Measurements from ENCODE around the gene RNF17.
"Not testable (repeated sequence)": the region's sequence is repeated elsewhere in the genome, so short reads cannot be mapped to it uniquely, and the experiment has no call there.

Gene RNF17

GRCh38 chr13:24763596-24764275, at the start of gene RNF17:
RNF17 (plus strand) TSS chr13:24764169; CDS start chr13:24764204, 35 bp downstream.
- no peak for DNase-seq (ENCODE audit: low read depth)

GRCh38 chr13:24716011-24716410, 48.0 kb upstream of the RNF17 start:
- DNase-seq (ENCODE audit: low read depth): no peak

GRCh38 chr13:24716446-24716845, 47.5 kb upstream of the RNF17 start:
- DNase-seq (ENCODE audit: low read depth): no peak

- no peak for DNase-seq (ENCODE audit: low read depth)
Measured at GRCh38 chr13:24717217-24717616, 46.8 kb upstream of the RNF17 start.

- no peak for DNase-seq (ENCODE audit: low read depth)
Measured at GRCh38 chr13:24718192-24718965, 45.6 kb upstream of the RNF17 start.

GRCh38 chr13:24719139-24719538, 44.8 kb upstream of the RNF17 start:
- DNase-seq (ENCODE audit: low read depth): no peak

GRCh38 chr13:24723206-24723605, 40.8 kb upstream of the RNF17 start:
- DNase-seq (ENCODE audit: low read depth): no peak

- DNase-seq (ENCODE audit: low read depth): no peak
Measured at GRCh38 chr13:24724714-24725113, 39.3 kb upstream of the RNF17 start.

- no peak for DNase-seq (ENCODE audit: low read depth)
Measured at GRCh38 chr13:24725379-24725778, 38.6 kb upstream of the RNF17 start.

- no peak for DNase-seq (ENCODE audit: low read depth)
Measured at GRCh38 chr13:24727731-24728601, 36.0 kb upstream of the RNF17 start.

- not testable (repeated sequence) for DNase-seq (ENCODE audit: low read depth)
Measured at GRCh38 chr13:24730873-24731567, 32.9 kb upstream of the RNF17 start.

GRCh38 chr13:24734950-24735349, 29.0 kb upstream of the RNF17 start:
- DNase-seq (ENCODE audit: low read depth): no peak

- no peak for DNase-seq (ENCODE audit: low read depth)
Measured at GRCh38 chr13:24737042-24737441, 26.9 kb upstream of the RNF17 start.

- no peak for DNase-seq (ENCODE audit: low read depth)
Measured at GRCh38 chr13:24738366-24738847, 25.6 kb upstream of the RNF17 start.

GRCh38 chr13:24740014-24740890, 23.7 kb upstream of the RNF17 start:
- DNase-seq (ENCODE audit: low read depth): no peak

GRCh38 chr13:24741016-24741662, 22.8 kb upstream of the RNF17 start:
- DNase-seq (ENCODE audit: low read depth): no peak

GRCh38 chr13:24741791-24742190, 22.2 kb upstream of the RNF17 start:
- DNase-seq (ENCODE audit: low read depth): no peak

- no peak for DNase-seq (ENCODE audit: low read depth)
Measured at GRCh38 chr13:24742294-24742693, 21.7 kb upstream of the RNF17 start.

- no peak for DNase-seq (ENCODE audit: low read depth)
Measured at GRCh38 chr13:24742977-24743376, 21.0 kb upstream of the RNF17 start.

- no peak for DNase-seq (ENCODE audit: low read depth)
Measured at GRCh38 chr13:24744247-24744646, 19.7 kb upstream of the RNF17 start.
